Epithelial cell of proximal tubule (primary cell): ENCODE data around the gene EPN3. TPM values are rescaled to one million over a fixed set of nuclear protein-coding genes. Genes with fewer than 3 reads are reported as not detected.
A peak's percentile ranks its signal among the peaks of the same experiment; 100 is the strongest.

Experiments
- DNase-seq: peaks from one replicate; pipeline ENCODE4 v3.0.0-alpha.2; 2011; ENCODE audit warnings: low read depth
- H3K4me3 ChIP-seq: 2 replicates; pipeline ENCODE4 v1.5.1; 2011; ENCODE audit warnings: low read depth, mild to moderate bottlenecking, low read length
- total RNA-seq: library from RNA; depleted of rRNA; stranded (reverse); fragments of >200 nt; gene quantifications from 2 replicates; pipeline ENCODE4 v1.2.3, GENCODE V29; 2015
- TF ChIP-seq, protein P1 (sequence below): conservative IDR thresholded peaks from 2 replicates; pipeline ENCODE4 v1.5.1; 2012; ENCODE audit warnings: low read depth, mild to moderate bottlenecking, low read length

Gene EPN3
- total RNA-seq, 1 donor from 2014 or later = 2.8 TPM

DNA sequence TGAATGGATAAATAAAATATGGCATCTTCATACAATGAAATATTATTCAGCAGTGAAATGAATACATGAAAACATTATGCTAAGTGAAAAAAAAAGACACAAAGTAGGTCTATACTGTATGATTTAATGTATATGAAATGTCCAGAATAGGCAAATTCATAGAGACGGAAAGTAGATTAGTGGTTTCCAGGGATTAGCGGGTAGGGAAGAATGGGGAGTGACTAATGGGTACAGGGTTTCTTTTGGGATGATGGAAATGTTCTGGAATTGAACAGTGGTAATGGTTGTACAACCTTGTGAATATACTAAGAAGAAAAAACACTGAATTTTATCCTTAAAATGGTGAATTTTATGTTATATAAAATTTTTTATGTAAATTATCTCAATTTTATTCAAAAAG, 32.8 kb upstream of the EPN3 start:
- DNase-seq = no peak
- TF ChIP-seq, protein P1, sequence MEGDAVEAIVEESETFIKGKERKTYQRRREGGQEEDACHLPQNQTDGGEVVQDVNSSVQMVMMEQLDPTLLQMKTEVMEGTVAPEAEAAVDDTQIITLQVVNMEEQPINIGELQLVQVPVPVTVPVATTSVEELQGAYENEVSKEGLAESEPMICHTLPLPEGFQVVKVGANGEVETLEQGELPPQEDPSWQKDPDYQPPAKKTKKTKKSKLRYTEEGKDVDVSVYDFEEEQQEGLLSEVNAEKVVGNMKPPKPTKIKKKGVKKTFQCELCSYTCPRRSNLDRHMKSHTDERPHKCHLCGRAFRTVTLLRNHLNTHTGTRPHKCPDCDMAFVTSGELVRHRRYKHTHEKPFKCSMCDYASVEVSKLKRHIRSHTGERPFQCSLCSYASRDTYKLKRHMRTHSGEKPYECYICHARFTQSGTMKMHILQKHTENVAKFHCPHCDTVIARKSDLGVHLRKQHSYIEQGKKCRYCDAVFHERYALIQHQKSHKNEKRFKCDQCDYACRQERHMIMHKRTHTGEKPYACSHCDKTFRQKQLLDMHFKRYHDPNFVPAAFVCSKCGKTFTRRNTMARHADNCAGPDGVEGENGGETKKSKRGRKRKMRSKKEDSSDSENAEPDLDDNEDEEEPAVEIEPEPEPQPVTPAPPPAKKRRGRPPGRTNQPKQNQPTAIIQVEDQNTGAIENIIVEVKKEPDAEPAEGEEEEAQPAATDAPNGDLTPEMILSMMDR = no peak
- H3K4me3 ChIP-seq = no peak overlapping the region

DNA sequence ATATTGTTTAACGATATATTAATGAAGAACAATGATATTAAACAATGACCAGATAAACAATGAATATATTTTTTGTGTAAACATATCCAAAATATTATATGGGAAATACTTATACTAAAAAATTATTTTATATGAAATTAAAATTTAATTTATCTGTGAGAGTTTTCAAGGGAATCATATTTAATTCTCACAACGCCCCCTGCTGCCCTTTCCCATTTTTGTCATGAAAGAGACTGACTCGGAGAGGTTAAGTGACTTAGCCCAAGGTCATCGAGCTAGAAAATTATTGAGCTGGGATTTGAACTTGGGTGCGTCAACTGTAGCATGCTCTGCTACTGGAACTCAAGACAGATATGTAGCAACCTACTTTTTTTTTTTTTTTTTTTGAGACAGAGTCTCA, 31.5 kb upstream of the EPN3 start:
- DNase-seq = no peak
- TF ChIP-seq, protein P1 = peak; percentile 61
- no peak overlapping the region for H3K4me3 ChIP-seq

DNA sequence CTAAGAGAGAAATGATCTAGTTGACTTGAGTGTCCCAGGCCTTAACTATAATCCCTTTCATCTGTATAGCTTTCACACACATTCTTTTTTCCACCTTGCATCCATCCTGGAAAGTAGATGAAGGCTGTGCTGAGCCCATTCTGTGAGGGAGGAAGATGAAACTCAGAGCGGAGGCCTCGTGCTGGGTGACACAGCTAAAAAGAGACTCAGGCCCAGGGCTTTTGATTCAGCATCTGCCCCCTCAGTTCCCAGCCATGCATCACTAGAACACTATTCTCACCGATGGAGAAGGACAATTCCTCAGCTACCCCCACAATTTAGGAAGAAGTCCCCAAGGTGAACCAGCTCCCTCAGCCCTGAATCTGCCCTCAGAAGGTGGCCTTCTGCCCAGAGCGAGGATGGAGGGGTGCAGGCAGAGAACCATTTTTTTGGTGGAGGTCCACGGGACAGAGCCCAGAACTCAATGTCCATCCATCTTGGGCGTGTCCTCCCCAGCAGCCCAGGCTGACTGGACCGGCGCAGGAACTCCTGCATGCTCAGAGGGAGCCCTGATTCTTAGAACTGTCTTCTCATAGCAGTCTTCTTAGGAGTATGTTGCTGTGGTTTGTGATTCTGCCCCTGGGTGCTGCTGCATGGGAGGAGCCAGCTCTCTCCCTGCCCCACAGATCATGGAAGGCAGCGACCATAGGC, 30.1 kb upstream of the EPN3 start:
- no peak for DNase-seq
- no peak overlapping the region for H3K4me3 ChIP-seq
- TF ChIP-seq, protein P1 = no peak

DNA sequence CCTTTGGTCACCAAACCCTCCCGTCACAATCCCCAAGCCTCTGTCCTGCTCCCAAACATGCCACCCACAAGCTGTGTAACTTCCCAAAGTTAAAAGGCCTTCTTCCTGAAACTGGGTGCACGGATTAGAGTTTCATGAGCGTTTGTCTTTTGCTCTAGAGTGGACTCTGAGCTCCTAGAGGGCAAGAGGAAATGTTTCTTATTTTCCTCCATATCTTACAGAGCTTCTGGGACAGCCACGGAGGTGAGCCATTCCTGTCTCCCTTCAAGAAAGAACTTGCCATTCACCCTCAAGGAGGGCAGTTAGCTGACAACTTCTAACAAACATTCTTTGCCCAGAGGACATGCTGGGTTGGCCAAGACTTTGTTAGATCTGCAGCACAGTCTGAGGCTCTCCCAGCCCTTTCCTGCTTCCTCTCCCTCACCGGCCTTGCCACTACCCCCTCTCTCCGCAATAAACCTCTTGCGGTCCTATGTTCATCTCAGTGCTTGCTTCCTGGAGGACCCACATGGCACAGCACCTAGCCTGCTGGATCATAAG, 26.9 kb upstream of the EPN3 start:
- no peak overlapping the region for H3K4me3 ChIP-seq
- TF ChIP-seq, protein P1 = no peak
- no peak for DNase-seq

DNA sequence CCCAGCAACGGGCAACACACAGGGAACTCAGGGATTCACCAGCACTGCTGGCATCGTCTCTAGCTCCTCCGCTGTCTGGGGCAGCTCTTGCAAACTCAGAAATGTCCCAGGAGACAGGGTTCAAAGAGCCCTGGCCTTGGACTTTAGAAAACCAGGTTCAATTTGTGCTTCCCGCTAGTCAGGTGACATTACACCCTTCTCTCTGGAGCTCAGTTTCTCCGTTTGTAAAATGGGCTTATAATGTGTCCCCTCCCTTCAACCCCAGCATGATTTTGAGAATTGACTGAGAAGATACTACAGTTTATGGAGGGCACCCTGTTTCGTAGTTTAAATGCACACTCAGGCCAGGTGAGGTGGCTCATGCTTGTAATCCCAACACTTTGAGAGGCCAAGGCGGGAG, 26.2 kb upstream of the EPN3 start:
- TF ChIP-seq, protein P1 = no peak
- H3K4me3 ChIP-seq = no peak overlapping the region
- DNase-seq = no peak

DNA sequence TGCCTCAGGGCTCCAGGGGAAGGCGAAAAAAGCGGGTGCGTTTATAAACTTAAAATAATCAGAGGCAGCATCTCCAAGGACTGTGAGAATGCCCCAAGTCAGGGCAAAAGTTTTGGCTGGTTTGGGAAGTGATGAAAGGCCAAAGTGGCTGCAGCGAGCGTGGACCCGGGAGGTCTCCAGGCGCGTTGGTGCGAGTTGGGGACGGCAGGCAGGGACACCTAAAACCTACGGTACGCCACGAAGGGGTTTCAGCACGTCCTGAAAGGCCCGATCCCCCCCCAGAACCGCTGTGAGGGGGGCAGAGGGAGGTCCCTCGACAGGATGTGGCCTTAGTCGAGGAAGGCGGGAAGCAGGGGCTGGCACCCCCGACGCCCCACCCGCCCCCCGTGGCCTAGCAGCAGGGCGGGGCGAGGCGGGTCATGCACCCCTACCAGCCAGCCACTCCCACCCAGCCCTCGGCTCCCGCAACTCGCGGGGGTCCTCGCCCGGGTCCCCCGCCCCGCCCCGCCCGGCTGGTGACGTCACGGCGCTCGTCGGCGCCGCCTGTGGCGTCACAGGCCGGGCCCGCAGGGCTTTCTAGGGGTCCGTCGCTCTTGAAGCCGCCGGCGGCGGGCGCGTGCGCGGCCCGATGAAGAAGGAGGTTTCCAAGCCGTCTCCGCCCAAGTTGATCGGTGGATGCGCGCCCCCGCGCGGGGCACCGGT, 24.5 kb upstream of the EPN3 start, which contains the start of gene MYCBPAP:
Gene MYCBPAP, plus strand, starts transcription at position 569 of the 702 bp plus-strand sequence. CDS start 236 bp downstream, outside the sequence.
- no peak for DNase-seq
- peak within 1 kb of the TSS; percentile 52 for H3K4me3 ChIP-seq
- TF ChIP-seq, protein P1 = no peak
